Measurements from ENCODE around the gene MAT2A.
"Not testable (repeated sequence)": the region's sequence is repeated elsewhere in the genome, so short reads cannot be mapped to it uniquely, and the experiment has no call there.

The MAT2A gene

GRCh38 chr2:85547859-85548607 is 9.1 kb downstream of the MAT2A start:
- no peak for FAIRE-seq

DNA sequence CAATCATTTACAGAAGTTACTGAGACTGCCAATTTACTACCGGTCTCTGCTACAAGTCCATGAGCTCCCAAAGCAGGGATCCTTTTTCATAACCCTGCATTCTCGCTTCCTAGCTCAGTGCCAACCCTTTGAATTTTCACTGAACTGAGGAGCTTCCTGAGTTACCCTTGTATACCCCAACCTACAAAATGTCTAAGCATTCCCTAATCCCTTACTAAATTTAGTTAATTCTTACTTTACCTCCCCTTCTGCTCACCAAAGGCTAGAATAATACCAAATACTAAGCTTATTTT is 9.6 kb downstream of the MAT2A start:
- FAIRE-seq = no peak

DNA sequence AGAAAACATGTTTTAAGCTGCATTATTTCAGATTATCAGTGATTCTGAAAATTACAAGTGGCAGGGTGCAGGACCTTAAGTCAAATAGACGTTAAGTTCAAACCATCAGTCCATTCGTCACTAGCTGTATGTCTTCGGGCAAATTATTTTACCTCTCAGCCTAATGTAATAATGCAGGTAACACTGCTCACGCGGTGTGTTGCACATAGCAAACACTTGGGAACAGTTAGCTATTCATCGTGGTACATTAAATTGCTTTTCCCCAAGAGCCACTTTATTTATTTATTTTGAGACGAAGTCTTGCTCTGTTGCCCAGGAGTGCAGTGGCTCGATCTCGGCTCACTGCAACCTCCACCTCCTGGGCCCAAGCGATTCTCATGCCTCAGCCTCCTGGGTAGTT is 10.1 kb downstream of the MAT2A start:
- no peak for FAIRE-seq

GRCh38 chr2:85549826-85550225 is 10.9 kb downstream of the MAT2A start:
- FAIRE-seq = no peak

DNA sequence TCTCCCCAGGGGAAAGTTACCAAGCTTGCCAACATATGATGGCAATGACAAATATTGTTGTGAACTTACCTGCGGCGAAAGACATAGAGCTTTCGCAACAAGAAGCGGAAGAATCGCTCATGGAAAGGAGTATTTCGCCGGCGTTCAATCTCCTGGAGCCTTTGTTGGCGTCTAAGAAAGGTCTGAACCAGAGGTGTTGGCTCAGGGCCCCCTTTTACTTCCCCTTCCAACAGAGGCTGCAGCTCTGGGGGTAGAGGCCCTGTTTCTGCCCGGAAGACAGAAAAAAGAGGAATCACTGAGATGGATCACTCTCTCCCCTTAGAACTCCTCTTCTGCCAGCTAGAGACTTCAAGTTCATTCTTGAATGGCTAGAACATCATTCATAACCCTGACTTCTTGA is 11.5 kb downstream of the MAT2A start:
- no peak for FAIRE-seq

DNA sequence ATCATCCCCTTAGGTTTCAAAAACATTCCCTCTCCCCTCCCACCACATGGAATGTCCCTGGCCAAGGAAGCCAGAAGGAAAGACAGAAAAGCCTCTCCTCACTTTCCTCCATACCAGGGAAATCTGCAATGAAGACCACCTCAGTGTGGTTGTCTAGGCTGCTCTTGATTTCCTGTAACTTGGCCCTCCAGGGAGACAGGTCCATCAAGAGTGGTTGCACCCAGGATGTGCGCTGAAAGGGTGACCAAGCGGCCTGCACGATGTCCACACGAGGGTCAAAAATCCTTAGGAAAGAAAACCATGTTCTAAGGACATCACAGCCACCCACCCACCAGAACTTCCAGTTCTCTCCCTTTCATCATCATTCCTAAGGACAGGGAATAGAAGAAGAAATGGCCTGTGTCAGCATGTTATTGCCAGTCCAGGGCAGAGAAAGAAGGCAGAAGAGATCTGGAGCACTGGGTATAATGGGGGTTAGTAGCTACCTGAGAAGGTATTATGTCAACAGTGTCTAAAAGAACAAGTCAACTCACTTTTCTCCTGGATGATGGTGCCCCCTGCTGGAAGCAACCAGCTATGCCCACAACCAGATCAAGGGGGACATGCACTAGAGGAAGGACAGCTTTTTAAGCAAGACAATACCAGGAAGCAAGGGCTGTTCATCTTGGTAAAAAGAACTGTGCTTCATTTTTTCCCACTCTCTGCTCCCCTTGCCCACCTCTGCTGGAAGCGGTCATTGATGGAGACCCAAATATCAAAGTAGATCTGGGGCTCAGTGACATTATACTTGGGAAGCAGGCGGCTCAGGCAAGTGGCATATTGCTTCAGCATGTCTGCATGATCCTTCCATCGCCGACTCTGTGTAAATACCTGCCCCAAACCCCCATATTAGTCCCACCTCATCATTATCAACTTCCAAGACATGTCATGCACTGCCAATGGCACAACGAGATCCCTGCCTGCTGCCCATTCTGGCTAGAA is 13.0 kb downstream of the MAT2A start:
- peak; percentile 6 for FAIRE-seq

DNA sequence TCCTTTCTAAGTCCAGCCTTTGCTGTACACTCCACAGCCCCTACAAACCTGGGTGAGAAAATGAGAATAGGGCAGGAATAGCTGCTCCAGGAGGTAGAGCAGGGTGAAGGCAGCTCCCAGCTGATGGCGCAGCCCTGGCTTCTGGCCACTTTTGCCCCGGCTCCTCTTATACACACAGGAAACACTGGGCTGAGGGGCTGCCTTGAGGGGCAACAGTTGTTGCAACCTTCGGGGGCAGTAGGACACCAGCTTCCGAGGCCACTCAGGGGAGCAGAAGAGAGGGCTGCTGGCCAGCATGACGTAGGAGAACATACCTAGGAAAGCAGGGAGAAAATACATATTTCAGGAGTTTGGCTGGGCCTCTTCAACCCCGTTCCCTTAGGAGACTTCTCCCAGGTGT is 14.2 kb downstream of the MAT2A start:
- no peak for FAIRE-seq

DNA sequence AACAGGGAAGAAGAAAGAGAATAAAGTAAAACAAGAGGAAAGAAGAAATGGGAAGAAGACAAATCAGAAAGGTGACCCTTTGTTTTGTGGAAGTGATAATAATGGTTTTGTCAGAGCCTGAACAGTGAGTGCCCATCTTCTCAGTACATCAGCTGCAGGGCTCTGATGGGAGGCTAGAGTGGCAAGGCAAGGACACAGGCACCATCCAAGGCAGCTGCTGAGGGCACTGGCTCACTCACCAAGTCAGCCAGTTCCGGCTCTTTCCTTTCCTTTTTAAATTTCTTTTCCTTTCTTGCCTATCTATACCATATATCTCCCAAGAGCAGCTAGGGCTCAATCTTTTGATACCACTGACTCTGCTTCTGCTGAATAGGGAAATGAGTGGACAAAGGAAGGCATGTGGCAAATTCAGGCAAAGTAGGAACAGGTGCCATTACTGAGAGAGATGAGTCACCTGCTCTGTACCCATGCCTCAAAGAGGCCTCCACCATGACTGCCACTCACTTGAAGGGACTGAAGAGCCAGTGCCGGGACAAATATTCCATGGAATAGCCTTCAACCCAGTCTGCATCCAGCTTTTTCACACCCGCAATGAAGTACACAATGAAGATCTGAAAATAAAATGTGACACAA is 16.1 kb downstream of the MAT2A start:
- no peak for FAIRE-seq

DNA sequence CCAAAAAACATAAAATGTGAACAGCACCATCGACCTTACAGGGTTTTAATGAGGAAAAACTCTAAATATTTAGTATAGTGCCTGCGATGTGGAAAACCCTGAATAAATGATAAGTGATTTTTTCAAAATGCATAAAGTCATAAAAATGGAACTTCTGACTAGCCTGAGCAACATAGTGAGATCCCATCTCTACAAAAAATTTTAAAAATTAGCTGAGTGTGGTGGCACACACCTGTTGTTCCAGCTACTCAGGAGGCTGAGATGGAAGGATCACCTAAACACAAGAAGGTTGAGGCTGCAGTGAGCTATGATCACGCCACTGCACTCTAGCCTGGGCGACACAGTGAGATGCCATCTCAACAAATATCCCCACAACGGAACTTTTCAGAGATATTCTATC is 18.2 kb downstream of the MAT2A start:
- no peak for FAIRE-seq

GRCh38 chr2:85558160-85558559 is 19.2 kb downstream of the MAT2A start:
- no peak for FAIRE-seq

DNA sequence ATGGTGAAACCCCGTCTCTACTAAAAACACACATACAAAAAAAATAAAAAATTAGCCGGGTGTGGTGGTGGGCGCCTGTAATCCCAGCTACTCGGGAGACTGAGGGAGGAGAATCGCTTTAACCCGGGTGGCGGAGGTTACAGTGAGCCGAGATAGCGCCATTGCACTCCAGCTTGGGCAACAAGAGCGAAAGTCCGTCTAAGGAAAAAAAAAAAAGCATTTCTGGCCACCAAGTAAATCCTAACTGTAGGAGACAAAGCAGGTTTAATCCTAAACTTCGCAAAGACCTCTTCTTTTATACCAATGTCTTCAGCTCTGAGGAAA is 21.4 kb downstream of the MAT2A start:
- not testable (repeated sequence) for FAIRE-seq

GRCh38 chr2:85560812-85561279 is 21.9 kb downstream of the MAT2A start:
- no peak for FAIRE-seq

DNA sequence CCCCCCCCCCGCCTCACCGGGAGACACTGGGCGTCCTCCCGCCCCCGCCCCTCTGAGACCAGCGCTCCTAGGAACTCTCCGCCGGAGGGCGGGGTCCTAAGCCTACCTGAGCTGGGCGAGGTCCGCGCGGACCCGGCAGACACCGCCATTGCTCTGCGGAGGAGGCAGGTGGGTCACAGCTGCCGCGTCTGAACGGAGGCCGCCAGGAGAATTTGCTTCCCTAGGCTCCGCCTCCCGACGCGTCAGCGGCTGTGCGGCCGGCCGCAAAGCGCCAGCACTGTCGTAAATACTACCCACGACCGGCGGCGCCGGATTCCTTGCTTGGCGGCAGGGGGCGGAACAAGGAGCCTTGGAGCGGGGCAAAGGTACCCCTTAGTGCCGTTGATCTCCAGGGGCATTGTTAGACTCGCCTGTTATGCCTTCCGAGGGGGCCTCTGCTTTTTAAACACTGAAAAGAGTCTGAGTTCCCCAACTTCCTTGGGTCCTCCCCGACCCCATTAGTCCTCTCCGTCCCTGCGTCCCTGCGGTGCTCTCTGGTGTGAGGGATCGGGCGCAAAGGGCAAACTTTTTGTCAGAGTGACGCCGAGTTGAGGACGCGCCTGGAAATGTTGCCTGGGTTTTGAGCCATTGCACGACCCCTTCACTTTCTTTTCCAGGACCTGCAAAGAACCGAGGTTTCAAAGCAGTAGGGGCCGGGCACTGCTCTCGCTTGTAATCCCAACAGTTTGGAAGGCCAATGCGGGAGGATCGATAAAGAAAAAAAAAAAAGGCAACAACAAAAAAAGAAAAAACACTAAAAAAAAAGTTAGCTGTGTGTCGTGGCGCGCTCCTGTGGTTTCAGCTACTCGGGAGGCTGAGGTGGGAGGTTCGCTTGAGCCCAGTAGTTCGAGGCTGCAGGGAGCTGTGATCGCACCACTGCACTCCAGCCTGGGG is 22.6 kb downstream of the MAT2A start, which contains the start of gene GGCX:
TSS of gene GGCX (minus strand) at position 214 of the 933 bp plus-strand sequence. CDS start at position 149, 65 bp downstream.
- peak; percentile 41 for FAIRE-seq

DNA sequence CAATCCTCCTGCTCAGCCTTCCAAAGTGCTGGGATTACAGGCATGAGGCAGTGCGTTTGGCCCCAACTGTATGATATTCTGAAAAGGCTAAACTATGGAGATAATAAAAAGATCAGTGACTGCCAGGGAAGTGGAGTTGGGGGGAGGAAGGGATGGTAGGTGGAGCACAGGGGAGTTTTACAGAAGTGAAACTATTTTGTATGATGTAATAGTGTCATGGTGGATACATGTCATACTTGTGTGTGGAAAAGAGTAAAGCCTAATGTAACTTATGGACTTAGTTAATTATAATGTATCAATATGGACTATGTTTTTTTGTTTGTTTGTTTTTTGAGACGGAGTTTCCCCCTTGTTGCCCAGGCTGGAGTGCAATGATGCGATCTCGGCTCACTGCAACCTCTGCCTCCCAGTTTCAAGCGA is 25.2 kb downstream of the MAT2A start:
- FAIRE-seq = no peak

DNA sequence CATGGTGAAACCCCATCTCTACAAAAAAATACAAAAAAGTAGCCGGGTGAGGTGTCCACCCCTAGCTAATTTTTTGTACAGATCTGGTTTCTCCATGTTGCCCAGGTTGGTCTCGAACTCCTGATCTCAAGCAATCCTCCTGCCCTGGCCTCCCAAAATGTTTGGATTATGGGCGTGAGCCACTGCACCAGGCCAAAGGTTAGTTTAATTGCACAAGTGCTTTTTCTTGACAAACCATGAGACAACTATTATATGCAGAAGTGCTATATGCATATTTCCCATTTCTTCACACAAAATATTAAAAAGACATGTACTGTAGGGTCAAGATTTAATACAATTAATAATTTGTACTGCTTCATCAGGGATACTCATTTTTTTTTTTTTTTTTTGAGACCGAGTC is 27.3 kb downstream of the MAT2A start:
- no peak for FAIRE-seq

GRCh38 chr2:85575739-85576138 is 36.8 kb downstream of the MAT2A start:
- no peak for FAIRE-seq

- no peak for FAIRE-seq
Observed at GRCh38 chr2:85577063-85577385, 38.1 kb downstream of the MAT2A start.

DNA sequence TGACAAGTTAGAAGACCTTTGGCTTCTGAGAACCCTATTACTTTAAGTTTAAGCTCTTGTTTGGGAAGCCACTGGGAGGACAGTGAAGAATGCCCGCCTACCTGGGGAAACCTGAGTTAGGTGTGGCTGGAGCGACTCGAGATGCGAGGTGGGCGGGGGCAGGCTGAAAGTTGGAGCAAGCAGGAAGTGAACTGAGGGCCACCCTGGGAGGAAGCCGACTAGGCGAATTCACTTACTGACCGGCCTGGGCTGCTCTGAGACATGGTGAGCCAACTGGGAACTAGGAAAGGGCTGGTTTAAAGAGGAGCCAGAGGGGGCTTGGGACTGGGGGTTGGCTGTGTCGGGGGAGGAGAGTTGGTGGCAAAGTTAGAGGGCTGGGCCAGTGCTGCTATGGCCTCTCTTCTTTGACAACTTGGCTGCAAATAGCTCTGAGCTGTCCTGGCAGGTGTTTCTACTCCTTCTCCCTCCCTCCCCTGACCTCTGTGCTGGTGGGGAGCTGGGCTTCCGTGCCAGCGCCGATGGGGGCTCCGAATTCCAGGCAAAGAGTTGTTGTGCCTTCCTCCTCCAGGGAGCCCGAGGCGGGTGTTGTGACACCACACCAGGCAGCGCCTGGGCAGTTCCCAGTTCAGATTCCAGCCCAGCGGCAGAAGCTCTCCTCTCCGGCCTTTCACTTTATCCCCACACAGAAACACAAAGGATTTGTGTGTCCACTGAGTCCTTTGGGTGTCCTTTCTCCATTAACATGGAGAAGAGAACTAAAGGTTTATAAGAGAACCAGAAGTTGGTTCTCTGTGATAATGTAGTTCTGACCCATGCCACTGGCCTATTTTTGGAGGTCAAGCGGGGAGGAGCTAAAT is 38.6 kb downstream of the MAT2A start, which contains the start of gene VAMP8:
TSS of gene VAMP8 (plus strand) at position 201 of the 857 bp plus-strand sequence. CDS start at position 262, 61 bp downstream.
- FAIRE-seq = no peak

GRCh38 chr2:85578243-85579180 is 39.5 kb downstream of the MAT2A start:
- no peak for FAIRE-seq

GRCh38 chr2:85579266-85579935 is 40.4 kb downstream of the MAT2A start:
- FAIRE-seq = no peak

All from A204.1 (cell line).